Body of pancreas (tissue), 4 donors: Measurements from ENCODE around the gene TPK1.
"Not testable (repeated sequence)": the region's sequence is repeated elsewhere in the genome, so short reads cannot be mapped to it uniquely, and the experiment has no call there.

Experiments
- POLR2A ChIP-seq, 3 donors: fragments of 450-650 bp; IDR thresholded peaks; one replicate each; pipeline ENCODE4 v1.6.1; 2016; ENCODE audit warnings: antibody characterized with exemption in 3 of 3, mild to moderate bottlenecking in 2 of 3
- TF ChIP-seq, protein P1 (sequence below), 7 experiments: fragments of 450-650 bp in 4 of 7; fragments of 200-600 bp in 3 of 7; sonication (generic) in 3 of 7; IDR thresholded peaks; one replicate each; pipeline ENCODE4 v1.5.1; 2016 to 2019; ENCODE audit warnings: antibody characterized with exemption in 7 of 7

DNA sequence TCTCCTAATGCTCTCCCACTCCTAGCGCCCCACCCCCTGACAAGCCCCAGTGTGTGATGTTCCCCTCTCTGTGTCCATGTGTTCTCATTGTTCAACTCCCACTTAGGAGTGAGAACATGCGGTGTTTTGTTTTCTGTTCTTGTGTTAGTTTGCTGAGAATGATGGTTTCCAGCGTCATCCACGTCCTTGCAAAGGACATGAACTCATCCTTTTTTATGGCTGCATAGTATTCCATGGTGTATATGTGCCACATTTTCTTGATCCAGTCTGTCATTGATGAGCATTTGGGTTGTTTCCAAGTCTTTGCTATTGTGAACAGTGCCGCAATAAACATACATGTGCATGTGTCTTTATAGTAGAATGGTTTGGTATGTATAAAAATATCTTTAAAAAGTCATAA is 261.1 kb downstream of the TPK1 start:
- TF ChIP-seq, protein P1, sequence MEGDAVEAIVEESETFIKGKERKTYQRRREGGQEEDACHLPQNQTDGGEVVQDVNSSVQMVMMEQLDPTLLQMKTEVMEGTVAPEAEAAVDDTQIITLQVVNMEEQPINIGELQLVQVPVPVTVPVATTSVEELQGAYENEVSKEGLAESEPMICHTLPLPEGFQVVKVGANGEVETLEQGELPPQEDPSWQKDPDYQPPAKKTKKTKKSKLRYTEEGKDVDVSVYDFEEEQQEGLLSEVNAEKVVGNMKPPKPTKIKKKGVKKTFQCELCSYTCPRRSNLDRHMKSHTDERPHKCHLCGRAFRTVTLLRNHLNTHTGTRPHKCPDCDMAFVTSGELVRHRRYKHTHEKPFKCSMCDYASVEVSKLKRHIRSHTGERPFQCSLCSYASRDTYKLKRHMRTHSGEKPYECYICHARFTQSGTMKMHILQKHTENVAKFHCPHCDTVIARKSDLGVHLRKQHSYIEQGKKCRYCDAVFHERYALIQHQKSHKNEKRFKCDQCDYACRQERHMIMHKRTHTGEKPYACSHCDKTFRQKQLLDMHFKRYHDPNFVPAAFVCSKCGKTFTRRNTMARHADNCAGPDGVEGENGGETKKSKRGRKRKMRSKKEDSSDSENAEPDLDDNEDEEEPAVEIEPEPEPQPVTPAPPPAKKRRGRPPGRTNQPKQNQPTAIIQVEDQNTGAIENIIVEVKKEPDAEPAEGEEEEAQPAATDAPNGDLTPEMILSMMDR (IDR thresholded peaks at IDR 0.05) = not testable (repeated sequence)
- TF ChIP-seq POLR2A (IDR thresholded peaks at IDR 0.05) = not testable (repeated sequence)
